ENCODE measurements around the gene CNTNAP3.
"Not testable (repeated sequence)": the region's sequence is repeated elsewhere in the genome, so short reads cannot be mapped to it uniquely, and the experiment has no call there.

DNA sequence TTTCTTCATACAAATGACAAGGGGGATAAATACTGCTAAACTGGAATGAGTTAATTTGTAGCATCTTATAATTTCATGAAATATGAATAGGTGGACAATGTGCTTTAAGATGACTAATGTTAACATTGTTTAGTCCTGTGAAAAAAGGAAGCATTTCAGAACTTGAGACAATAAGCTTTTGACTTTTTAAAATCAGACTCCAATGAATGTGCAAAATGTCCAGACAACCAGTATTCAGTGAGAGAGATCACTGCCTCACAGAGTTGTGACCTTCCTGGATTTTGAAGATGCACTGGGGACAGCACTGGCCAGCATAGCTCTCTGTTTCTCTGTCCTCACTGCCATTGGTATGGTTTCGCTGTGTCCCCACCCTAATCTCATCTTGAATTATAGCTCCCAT is 249.7 kb downstream of the CNTNAP3 start:
- TF ChIP-seq CTCF, POLR2A (IDR thresholded peaks at IDR 0.05): not testable (repeated sequence)
